HG02885 (cell line): ENCODE data around the gene RASAL1.

Experiments
- ATAC-seq: cut with Tn5 transposase; IDR thresholded peaks from one replicate; pipeline ENCODE4 v1.9.1; 2021; ENCODE audit warnings: mild to moderate bottlenecking; ENCODE audit not compliant: unreplicated experiment, poor library complexity

Gene RASAL1

DNA sequence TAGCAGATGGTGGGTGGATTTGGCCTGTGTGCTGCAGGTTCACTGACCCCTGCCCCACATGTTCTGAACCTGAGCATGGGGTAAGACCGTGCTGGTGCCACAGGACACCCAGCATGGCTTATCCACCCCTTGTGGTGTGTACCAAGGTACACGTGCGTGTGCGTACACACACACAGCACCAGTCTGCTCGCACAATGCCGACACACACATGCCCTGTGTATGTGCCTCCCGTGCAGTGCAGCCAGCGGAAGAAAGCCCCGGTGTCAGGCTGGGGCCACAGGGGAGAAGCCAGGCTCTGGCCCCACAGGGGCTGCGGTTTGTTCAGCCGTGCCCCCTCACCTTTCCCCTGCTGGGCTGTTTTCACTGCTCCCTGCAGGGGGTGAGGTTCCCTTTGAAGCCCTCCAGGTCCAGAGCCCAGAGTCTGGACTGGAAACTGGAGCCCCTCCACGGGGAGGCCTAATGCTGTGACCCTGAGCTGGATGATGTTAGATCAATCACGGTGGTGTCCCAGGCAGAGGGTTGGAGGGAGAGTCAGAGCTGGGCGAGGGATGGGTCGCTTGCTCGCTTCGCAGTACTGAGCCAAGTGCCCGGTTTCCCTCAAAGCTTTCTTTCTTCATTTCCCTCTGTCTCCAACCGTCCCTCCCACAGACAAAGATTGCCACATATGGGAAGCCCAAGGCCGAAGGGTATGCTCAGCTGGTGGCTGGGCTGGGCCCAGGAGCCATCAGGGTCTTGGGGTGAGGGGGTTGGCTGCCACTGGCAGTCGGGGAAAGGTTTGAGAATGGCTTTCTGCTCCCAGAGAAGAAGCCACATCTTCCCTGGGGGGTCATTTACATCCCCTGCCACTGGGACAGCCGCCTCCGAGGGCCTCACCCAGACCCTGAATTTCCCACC is 72.8 kb downstream of the RASAL1 start:
- ATAC-seq, result no peak

DNA sequence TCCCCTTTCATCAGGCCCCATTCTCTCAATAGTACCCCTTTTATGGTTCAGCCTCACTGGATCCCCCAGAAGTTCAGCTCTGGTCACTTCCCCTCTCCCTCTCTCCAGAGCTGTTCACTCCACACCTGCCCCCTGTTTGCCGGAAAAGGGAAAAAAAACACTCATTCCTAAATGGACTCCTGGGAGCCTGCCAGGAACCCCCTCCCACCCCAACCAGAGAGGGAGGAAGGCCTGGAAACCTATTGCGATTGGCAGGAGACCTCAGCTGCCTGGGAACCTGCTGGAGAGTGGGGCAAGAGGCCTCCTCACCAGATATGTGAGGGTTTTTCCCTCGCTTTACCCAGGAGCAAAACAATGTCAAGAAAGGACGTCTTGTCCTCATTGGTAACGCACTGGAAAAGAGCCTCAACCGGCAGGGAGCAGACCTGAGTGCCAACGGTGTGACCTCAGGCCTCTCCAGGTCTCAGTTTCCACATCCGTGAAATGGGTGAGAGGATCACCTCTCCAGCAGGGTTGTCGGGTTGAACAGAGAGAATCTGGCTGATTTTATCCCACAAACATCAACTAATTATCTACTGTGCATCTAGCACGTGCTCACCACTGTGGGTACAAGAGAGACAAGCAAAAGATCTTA is 74.4 kb downstream of the RASAL1 start:
- ATAC-seq, result no peak

DNA sequence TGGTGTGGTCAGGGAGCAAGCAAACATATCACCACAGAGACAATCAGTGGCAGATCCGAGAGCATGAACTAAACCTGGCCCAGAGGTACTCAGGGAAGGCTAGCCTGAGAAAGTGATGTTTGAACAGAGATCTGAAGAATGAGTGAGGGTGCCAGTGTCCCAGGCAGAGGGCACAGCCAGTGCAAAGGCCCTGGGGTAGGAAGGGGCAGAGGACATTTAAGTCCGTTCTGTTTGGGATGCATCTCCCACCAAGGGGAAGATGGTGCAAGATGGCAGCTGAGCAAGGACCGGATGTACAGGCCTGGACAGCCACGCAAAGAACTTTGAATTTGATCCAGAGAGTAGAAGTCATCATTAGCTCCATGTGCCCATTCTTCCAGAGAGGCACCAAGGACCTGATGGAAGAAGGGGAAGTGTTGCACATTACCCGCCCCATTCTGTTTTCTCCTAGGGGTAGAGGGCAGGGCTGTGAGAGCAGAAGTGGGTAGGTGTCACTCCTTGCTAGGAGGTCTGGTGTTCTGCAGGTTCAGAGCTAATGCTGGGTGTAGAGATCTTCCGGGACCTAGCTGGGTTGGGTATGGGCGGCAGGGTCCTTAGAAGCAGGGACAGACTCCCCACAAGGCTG is 75.1 kb downstream of the RASAL1 start:
- ATAC-seq, result no peak

DNA sequence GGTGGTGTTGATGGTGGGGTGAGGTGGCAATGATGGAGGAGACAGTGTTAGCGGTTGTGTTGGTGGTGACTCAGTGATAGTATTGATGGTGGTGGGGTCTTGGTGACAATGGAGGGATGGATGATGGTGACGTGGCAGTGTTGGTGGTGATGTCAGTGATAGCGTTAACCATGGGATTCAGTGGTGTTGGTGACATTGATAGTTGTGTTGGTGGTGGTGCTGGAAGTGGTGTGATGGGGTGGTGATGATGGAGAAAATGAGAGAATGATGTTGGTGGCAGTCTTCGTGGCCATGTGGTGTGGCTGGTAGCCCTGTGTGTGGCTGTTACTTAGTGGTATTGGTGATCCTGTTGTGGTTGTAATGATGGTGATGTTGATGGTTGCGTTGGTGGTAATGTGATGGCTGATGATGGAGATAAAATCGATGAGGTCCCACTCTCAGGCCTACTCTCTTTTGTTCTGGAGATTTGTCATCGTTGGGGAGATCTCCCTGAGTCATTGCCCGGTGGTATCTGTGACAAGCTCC is 76.4 kb downstream of the RASAL1 start:
- no peak for ATAC-seq

DNA sequence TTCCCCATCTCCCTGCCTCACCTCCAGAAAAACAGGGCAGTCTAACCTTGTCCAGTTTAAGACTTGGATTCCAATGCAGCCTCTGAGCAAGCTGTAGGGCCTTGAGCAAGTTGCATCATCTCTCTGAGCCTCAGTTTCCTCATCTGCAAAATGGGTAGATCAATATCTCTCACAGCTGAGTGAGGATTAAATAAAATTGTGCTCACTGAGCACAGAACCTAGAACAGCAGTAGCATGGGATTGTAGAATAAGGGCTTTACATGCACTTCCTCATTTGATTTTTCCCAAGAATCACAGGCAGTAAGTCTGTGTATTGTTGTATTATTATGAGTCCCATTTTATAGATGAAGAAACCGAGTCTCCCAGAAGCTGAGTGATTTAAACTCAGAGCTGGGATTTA is 77.0 kb downstream of the RASAL1 start:
- no peak for ATAC-seq

DNA sequence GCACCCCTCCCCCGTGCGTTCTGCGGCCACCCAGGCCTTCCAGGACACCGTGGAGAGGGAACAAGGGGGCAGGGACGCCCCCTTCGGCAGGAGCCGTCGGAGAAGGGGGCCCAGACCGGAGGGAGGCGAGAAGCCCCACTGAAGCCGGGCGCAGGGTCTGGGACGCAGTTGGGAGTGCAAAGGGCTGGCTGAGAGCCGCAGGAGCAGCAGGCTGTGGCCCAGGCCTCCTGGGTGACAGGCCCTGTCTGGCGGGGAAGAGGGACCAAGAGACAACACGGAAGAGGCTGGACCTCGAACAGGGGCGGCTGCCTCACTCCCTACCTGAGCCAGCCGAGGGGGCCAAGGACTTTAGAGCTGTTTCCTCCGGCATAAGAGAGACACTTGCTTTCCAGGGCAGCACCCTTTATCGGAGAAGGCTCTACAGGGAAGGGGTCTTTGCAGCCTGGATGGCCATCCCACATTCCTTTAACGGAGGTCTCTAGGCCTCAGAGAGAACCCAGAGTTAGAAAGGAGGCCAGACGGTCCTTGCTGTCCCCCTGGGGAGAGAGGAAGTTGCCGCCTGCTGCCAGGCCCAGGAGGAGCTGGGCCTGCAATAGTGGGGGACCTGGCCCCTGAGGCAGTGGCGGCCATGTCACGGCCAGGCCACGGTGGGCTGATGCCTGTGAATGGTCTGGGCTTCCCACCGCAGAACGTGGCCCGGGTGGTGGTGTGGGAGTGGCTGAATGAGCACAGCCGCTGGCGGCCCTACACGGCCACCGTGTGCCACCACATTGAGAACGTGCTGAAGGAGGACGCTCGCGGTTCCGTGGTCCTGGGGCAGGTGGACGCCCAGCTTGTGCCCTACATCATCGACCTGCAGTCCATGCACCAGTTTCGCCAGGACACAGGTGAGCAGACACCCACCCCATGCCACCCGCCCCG is 77.7 kb downstream of the RASAL1 start:
- ATAC-seq, result no peak

DNA sequence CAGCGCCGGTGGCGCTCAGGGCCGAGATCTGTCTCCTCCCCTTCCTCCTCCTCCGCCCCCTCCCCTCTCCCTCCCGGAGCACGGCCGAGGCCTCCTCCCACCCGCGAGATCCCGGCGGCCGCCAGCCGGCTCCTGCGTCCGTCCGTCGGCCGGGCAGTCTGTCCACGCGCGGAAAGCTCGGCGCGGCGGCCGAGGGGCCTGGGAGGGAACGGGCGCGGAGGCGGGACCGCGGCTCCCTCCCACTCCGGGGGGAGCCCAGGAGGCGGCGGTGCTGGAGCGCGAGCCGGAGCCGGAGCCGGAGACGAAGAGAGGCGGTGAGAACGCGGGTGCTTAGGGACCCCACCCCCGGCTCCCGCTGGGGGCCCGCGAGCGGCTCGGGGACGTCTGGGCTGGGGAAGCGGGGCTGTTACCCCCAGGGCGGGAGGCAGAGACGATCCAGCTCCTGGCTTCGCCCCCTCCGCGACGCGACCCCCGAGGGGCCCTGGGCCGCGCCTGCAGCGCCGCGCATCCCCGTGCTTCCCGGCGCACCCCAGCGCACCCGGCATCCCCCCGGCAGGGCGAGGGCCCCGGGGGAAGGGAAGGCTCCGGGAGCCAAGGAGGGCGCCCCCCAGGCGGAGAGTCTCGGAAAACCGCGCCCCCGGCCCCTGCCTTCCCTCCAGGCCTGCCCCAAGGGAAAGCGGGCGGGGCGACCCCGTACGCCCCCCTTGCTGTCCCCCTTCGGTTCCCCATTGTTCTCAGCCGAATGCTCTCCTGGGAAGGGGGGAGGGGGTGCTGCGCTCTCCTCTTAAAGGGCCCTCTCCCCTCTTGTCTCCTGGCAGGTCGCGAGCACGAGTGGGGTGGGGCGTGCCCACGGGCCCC is 78.7 kb downstream of the RASAL1 start, which contains the start of gene DTX1:
Gene DTX1, plus strand, starts transcription at position 100 of the 858 bp plus-strand sequence. CDS start 1,463 bp downstream, outside the sequence.
- ATAC-seq, result no peak

DNA sequence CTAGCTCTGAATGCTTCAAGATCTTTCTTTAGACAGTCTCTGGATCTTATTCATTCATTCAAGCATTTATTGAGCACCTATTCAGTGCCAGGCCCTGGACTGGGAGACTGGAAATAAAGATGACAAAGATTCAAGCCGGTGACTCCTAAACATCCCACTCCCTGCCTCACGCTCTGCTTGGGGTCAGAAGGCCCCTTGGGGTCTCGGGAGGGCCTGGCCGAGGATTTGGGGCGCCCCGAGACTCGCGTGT is 79.3 kb downstream of the RASAL1 start:
- ATAC-seq, result no peak

DNA sequence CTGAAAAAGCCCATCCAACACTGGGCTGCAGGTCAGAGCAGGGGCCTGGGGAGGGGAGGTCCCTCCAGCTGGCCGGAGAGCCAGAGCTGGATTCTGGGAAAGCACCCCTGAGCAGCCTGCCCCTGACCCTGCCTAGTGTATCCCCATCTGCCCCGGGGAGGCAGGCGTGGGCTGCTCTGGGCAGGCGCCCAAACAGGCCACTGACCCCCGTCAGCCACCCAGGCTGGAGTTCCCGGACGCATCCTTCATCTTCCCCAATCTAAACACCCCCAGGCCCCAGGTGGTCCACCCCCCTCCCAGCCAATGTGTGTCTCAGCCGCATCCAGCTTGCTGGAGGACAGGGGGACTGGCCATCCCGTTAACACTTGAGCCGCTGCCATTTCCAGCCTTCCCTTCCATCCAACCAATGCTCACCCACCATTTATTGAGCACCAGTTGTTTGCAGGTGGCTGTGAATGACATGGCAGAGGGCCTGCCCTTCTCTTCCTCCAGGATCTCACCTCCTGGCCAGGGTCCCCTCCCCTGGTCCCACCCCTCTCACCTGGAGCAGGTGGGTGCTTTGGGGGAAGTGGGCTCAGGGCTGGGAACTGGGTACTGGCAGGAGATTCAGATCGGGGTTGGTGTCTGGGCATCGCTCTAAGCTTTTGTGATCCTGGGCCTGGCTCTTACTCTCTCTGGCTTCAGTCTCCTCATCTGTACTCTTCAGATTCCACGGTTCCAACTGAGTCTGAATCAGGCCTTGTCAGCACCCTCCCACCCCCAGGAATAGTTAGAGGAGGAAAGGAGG is 79.8 kb downstream of the RASAL1 start:
- no peak for ATAC-seq

DNA sequence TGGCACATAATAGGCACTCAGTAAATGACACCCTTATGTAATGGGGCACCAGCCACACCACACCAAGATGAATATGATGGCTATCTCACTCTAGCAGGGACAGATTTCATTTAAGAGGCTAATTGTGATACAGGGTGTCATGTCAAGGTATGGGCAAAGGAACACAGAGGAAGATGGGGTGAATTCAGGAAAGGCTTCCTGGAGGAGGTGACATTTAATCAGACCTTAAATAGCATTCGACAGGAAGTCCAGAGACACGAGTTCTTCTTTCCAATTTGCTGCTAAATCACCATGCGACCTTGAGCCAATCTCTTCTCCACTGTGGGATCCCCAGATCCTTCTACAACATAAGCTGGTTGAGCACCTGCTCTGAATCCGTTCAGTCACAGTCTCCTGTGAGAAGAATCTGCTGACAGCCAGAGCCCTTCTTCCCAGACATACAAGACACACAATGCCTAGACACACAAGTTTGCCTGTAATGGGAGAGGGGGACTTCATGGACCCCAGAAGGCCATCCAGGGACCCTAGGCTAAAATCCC is 80.5 kb downstream of the RASAL1 start:
- ATAC-seq, result no peak

DNA sequence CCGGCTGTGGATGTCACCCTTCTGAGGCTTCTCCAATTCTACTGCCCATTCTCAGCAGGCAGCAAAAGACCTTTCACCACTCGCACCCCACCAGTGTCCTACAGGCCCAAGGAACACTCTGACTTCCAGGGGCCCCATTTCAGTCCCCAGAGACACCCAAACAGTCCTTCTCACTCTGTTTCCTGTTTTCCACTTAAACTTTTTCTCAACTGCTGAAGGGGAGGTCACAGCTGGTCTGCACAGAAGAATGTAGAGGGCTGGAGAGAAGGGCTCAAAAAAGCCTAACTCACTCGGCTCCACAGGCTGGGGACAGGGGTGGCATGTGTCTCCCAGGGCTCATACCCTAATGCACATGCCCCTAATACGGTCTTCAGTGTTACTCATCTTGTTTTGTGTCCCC is 83.2 kb downstream of the RASAL1 start:
- no peak for ATAC-seq

DNA sequence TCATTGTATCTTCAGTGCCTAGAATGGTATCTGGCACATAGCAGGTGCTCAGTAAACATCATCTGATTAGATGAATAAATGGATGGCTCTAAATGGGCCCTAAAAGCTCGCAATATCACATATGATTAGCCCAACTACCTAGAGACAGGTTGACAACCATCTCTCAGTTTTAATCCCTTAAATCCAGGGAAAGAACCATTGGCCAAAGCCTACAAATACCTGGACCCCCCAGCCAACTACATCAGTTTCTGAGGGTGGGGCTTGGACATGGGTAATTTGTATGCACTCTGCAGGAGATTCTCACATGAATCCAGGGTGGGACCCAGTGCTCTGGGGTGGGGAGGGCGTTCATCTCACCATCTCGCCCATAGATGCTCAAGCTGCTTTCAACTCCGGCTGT is 83.8 kb downstream of the RASAL1 start:
- no peak for ATAC-seq

DNA sequence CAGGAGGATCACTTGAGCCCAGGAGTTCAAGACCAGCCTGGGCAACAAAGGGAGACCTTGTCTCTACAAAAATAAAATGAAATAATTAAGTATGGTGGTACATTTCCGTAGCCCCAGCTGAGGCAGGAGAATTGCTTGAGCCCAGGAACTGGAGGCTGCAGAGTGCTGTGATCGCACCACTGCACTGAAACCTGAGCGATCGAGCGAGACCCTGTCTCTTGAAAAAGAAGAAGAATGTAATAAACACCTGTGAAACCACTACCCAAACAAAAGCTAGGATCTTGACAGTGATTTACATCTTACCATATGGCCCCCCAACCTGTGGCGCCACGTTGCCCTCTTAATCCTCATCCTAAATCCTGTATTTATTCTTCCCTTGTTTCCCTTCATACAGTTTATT is 84.8 kb downstream of the RASAL1 start:
- no peak for ATAC-seq

DNA sequence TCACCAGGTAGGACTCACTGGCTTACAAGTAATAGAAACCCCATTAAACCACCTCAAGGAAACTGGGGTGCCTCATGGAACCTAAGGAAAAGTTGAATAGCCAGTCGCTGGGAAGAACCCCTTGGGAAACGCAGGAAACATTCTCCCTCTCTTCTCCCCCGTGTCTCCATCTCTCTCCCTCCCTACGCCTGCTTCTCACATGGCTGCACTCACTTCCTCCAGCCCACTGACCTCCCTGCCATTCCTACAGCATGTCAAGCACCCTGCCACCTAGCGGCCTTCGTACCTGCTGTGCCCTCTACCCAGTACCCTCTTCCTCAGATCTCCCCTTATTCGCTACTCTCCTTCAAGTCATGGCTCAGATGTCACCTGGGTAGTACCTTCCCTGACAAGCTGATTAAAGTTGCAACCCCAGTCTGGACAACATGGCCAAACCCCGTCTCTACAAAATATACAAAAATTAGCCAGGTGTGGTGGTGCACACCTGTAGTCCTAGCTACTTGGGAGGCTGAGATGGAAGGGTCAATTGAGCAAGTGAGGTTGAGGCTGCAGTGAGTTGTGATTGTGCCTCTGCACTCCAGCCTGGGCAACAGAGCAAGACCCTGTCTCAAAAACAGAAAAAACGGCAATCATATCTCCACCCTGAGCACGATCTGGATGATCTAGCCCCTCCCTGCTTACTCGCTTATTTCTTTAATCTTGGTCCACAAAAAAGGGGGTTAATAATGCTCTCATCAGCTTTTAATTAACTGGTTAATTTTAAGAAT is 85.4 kb downstream of the RASAL1 start:
- ATAC-seq, result no peak
